Skeletal muscle satellite cell (primary cell): ENCODE results near the gene GPR83. TPM values are rescaled to one million over a fixed set of nuclear protein-coding genes. Genes with fewer than 3 reads are reported as not detected.
A peak's percentile ranks its signal among the peaks of the same experiment; 100 is the strongest.

Experiments
- H3K27me3 ChIP-seq: 2 replicates; pipeline ENCODE4 v1.7.0; 2013; ENCODE audit warnings: low read length; ENCODE audit not compliant: control insufficient read depth, insufficient read depth
- H3K36me3 ChIP-seq: 2 replicates; pipeline ENCODE4 v1.7.0; 2013; ENCODE audit warnings: mild to moderate bottlenecking, control low read depth, low read length; ENCODE audit not compliant: insufficient read depth
- H3K4me1 ChIP-seq: 2 replicates; pipeline ENCODE4 v1.7.0; 2013; ENCODE audit warnings: low read length; ENCODE audit not compliant: control insufficient read depth, insufficient read depth
- H3K4me2 ChIP-seq: 2 replicates; pipeline ENCODE4 v1.7.0; 2013; ENCODE audit warnings: mild to moderate bottlenecking, low read length
- H3K4me3 ChIP-seq: 2 replicates; pipeline ENCODE4 v1.7.0; 2013; ENCODE audit warnings: low read length
- H3K9ac ChIP-seq: 2 replicates; pipeline ENCODE4 v1.7.0; 2013; ENCODE audit warnings: mild to moderate bottlenecking, low read depth, low read length, moderate library complexity
- H3K9me3 ChIP-seq: replicated peaks from 2 replicates; pipeline ENCODE4 v1.7.0; 2013; ENCODE audit warnings: mild to moderate bottlenecking, control low read depth, low read length
- total RNA-seq: library from RNA; depleted of rRNA; stranded (reverse); fragments of >200 nt; gene quantifications from 2 replicates; pipeline ENCODE4 v1.2.3, GENCODE V29; 2012; rRNA removed

The GPR83 gene
- total RNA-seq: not detected in 2 replicates

DNA sequence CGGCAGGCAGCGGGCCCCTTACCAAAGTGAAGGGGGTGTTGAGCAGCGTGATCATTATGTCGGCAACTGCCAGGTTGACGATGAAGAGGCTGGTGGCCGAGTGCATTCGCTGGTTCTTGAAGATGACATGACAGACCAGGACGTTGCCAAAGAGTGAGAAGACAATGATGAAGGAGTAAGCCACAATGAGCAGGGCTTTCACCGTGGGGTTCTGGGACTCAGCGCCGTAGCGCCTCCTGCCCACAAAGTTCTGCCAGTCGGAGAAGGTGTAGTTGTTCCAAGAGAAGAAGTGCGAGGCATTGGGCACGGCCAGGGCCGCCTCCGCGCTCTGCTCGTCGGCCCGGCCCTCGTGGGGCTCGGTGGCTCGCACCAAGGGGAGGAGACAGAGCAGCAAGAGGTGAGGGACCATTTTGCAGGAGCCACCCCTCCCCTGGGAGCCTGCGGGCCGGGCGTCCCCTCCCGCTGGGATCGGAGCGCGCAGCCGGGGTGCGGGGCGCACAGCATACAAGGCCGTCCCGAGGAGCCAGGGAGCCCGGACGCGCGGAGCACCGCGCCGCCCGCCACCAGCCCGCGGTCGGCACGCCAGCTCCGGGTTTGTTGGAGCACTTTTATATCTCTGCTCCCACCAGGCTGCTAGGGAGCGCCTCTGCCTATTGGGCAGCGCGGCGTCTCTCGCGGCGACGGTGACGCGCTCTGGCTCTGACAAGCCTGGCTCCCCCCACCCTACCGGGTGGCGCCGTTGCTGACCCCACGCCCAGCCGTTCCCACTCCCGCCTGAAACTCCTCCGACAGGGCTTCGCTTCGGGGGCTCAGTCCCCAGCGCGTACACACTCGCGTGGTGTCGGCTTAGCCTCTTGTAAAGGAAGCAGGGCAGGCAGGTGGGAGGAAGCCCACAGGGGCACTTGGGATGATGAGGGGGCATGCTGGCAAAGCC, at the start of gene GPR83:
Gene GPR83 (minus strand): TSS at position 581 of the 934 bp plus-strand sequence. CDS start 172 bp downstream, at position 409.
- Histone ChIP-seq H3K36me3 (no peaks in the 10 kb centered on the region), H3K4me1 (peaks cover 4% of the 10 kb centered on the region), H3K4me3 (peak within 1 kb of the TSS; percentile 61), H3K9ac (no peak within 1 kb of the TSS), H3K4me2 (peak within 1 kb of the TSS; percentile 86), H3K27me3 (peaks cover 53% of the 10 kb centered on the region), H3K9me3 (no peaks in the 10 kb centered on the region)

DNA sequence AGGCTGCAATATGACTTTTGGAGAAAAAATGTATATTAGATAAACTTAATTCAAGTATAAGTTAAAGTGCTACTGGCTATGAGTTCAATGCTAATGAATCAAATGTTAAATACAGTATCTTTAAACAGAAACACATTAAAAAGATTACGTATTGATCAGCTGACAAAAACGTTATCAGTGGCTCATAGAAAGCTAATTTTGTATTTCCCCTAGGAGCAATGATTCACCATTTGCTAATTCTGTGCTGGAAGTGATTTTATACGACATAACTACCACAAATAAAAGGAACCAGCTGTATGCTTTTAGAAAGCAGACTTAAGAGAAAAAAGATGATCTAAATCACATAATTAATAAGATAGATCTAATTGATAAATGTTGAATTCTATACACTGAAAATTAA, 48.8 kb upstream of the GPR83 start:
- Histone ChIP-seq H3K27me3 (no peaks in the 10 kb centered on the region), H3K4me2 (no peak overlapping the region), H3K9me3 (no peaks in the 10 kb centered on the region), H3K4me3 (no peak overlapping the region), H3K9ac (no peak overlapping the region), H3K4me1 (peaks cover 17% of the 10 kb centered on the region), H3K36me3 (no peaks in the 10 kb centered on the region)

DNA sequence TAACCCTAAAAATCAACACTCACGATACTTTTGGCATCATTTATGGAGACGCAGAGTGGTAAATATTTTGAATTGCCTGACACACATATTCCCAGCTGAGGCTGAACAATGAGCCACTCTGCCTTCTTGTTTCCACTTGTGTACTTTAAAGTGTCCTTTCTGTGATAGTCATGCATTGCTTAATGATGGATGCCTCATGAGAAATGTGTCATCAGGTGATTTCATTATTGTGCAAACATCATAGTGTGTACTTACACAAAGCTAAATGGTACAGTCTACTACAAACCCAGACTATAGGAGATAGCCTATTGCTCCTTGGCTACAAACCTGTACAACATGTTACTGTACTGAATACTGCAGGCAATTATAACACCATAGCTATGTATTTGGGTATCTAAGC, 48.2 kb upstream of the GPR83 start:
- Histone ChIP-seq H3K9ac (no peak overlapping the region), H3K4me2 (no peak overlapping the region), H3K4me1 (peaks cover 17% of the 10 kb centered on the region), H3K4me3 (no peak overlapping the region), H3K36me3 (no peaks in the 10 kb centered on the region), H3K9me3 (no peaks in the 10 kb centered on the region), H3K27me3 (no peaks in the 10 kb centered on the region)

DNA sequence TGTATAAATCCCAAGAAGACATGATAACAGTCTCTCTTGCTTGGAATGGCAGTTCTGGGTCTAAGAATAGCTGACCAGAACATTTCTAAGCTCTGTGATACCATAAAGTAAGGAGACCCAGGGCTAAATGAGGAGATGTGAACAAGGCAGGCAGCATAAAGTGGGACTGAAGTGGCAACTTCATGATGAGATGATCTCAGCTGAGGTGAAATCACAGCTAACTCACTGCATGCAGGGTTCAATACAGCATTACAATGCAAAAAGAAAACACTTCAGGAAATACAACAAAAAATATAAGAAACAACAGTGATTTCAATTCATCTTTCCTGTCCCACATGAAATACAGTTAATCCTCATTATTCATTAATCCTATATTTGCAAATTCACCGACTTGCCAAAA, 47.8 kb upstream of the GPR83 start:
- Histone ChIP-seq H3K9me3 (no peaks in the 10 kb centered on the region), H3K9ac (no peak overlapping the region), H3K36me3 (no peaks in the 10 kb centered on the region), H3K4me3 (no peak overlapping the region), H3K27me3 (no peaks in the 10 kb centered on the region), H3K4me1 (peaks cover 17% of the 10 kb centered on the region), H3K4me2 (no peak overlapping the region)

DNA sequence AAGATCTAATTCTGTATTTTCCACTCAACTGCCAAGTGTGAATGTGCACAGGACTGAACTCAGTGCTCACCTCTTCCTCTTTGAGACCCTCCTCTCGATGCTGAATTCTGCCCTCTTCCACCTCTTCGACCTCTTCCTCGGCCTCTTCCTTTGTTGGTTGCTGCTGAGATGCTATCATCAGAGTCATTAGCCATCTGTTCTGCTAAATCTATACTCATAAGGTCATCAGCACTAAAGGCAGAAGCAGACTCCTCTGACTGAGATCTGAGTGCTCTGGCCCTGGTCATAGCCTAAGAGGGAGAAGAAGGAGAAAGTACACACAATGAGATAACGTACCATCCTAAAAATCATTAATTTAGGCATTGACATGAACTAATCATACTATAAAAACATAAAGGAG, 45.9 kb upstream of the GPR83 start:
- Histone ChIP-seq H3K4me3 (no peak overlapping the region), H3K4me2 (no peak overlapping the region), H3K9me3 (no peaks in the 10 kb centered on the region), H3K9ac (no peak overlapping the region), H3K36me3 (no peaks in the 10 kb centered on the region), H3K4me1 (peaks cover 17% of the 10 kb centered on the region), H3K27me3 (no peaks in the 10 kb centered on the region)

DNA sequence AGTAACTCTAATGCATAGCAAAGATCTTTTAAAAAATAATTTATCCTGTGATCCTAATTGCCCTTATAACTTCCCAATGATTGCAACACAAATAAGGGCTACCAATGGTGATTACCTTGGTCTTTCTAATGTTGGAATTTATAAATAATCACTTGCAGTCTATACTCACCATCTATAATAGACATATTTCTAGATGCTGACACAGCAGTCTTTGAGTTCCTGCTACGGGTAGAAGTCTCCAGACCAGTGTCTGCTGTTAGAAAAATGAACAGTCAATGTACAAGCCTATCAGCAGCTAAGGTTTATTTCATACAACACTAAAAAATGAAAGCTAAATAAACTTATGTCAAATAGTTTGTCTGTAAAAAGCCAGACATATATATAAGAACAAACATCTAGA, 44.4 kb upstream of the GPR83 start:
- H3K4me2 ChIP-seq: no peak overlapping the region
- peaks cover 17% of the 10 kb centered on the region for H3K4me1 ChIP-seq
- no peaks in the 10 kb centered on the region for H3K27me3 ChIP-seq
- H3K36me3 ChIP-seq: peaks cover 4% of the 10 kb centered on the region
- no peak overlapping the region for H3K4me3 ChIP-seq
- no peak overlapping the region for H3K9ac ChIP-seq
- H3K9me3 ChIP-seq: no peaks in the 10 kb centered on the region

DNA sequence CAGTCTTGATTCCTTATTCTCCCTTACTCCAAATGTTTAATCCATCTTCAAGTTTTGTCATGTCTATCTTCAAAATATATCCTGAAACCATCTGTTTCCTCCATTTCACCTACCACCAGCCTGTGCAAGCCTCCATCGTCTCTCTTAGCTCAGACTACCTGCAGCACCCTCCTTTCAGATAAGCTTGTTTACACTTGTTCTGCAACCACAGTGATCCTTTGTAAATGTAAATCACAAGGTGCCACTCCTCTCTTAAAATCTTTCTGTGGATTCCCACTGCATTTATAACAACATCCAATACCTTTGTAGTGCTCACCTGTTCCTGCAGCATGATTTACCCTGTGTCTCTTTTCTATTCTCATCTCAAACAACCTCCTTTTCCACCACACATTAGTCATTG, 31.8 kb upstream of the GPR83 start:
- Histone ChIP-seq H3K9me3 (no peaks in the 10 kb centered on the region), H3K4me3 (no peak overlapping the region), H3K4me2 (no peak overlapping the region), H3K27me3 (no peaks in the 10 kb centered on the region), H3K9ac (no peak overlapping the region), H3K4me1 (no peaks in the 10 kb centered on the region), H3K36me3 (peaks cover 16% of the 10 kb centered on the region)

DNA sequence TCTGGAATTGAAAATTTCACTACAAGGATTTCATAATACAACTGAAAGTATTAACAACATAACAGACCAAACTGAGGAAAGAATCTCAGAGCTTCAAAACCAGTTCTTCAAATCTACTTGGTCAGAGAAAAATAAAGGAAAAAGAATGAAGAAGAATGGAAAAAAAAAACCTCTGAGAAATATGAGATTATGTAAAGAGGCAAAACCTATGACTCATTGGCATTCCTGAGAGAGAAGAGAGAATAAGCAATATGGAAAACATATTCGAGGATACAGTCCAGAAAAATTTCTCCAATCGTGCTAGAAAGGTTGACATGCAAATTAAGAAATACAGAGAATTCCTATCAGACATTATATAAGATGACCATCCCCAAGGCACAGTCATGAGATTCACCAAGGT, 23.4 kb upstream of the GPR83 start:
- Histone ChIP-seq H3K27me3 (no peaks in the 10 kb centered on the region), H3K4me1 (peaks cover 11% of the 10 kb centered on the region), H3K9ac (no peak overlapping the region), H3K36me3 (peaks cover 12% of the 10 kb centered on the region), H3K4me2 (no peak overlapping the region), H3K9me3 (no peaks in the 10 kb centered on the region), H3K4me3 (no peak overlapping the region)

DNA sequence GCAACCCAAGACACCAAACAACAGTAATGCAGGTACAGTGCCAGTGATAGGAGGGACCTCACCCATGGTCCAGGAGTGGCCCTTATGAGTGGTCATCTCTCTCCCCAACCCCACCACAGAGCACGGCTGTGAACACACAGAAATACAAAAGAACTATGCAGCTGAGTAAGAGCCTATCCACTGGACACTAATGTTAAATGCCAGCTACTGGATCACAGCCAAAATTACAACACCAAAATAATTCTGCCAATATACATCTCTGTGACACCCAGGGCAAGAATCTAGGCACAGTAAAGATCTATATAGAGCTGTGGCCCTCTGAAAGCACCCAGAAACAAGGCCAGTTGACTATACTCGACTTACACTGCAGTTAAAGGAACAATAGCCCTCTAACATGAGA, 22.8 kb upstream of the GPR83 start:
- no peaks in the 10 kb centered on the region for H3K27me3 ChIP-seq
- H3K9me3 ChIP-seq: no peaks in the 10 kb centered on the region
- H3K9ac ChIP-seq: no peak overlapping the region
- no peak overlapping the region for H3K4me3 ChIP-seq
- H3K36me3 ChIP-seq: peaks cover 8% of the 10 kb centered on the region
- no peak overlapping the region for H3K4me2 ChIP-seq
- H3K4me1 ChIP-seq: peaks cover 11% of the 10 kb centered on the region

DNA sequence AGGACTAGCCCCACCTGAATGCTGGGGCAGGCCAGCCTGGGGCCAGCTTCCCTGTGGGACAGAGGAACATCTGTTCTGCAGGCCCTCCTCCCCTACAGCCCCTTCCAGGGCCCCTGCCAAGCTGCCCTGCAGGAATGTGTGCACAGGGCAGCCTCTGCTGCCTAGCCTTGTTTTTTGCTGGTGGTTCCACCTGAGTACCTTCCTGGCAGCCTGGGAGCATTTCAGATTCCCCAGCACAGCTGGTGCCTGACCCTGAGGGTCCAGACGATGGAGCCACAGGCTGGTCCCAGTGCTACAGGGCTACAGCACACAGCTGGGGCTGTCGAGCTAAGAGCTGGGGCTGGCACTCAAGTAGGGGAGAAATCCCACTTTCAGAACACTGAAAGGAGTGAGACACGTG, 22.3 kb upstream of the GPR83 start:
- Histone ChIP-seq H3K4me2 (no peak overlapping the region), H3K9me3 (no peaks in the 10 kb centered on the region), H3K4me3 (no peak overlapping the region), H3K27me3 (no peaks in the 10 kb centered on the region), H3K4me1 (peaks cover 11% of the 10 kb centered on the region), H3K36me3 (peaks cover 5% of the 10 kb centered on the region), H3K9ac (no peak overlapping the region)

DNA sequence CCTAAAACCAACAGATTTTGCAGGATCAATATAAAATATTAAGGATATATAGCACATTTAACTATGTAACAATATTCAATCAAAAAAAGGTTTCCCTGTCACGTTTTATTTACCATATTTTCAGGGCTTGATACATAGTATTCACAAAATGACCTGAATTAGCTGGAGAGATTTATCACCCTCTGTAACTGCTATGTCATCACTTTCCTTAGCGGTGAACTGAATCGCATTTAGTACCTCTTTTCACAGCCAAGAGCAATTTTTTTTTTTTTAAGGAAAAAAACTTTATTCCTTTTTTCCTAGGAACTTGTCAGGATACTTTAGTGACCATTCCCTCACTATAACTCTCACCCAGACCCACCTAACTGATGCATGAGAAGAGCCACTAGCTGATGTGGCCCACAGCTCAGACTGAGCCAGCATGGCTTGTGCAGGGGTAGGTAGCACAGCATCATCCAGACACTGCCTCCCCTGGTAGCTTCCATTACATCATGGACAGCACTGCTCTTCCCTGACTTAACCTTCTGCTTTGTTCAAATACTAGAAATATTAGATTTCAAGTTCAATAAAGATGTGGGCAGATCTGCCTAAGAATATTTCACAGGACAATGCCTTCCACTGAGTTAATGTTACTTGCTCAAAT, 17.0 kb upstream of the GPR83 start:
- H3K4me1 ChIP-seq: no peaks in the 10 kb centered on the region
- no peaks in the 10 kb centered on the region for H3K9me3 ChIP-seq
- no peak overlapping the region for H3K4me3 ChIP-seq
- H3K27me3 ChIP-seq: no peaks in the 10 kb centered on the region
- no peak overlapping the region for H3K9ac ChIP-seq
- H3K36me3 ChIP-seq: no peaks in the 10 kb centered on the region
- H3K4me2 ChIP-seq: no peak overlapping the region
